HEK293 (cell line): ENCODE measurements around the gene ELOVL5.

ENCODE experiments used
- CTCF ChIA-PET: fragments of 350-600 bp; formaldehyde crosslinking; extraction: SDS; loops from one replicate; lab custom pipeline; 2021; ENCODE audit warnings: antibody characterized with exemption; lab: Yijun Ruan, JAX
- POLR2A ChIA-PET: fragments of 300-600 bp; formaldehyde crosslinking; extraction: SDS; loops from one replicate; lab custom pipeline; 2020; ENCODE audit warnings: antibody characterized with exemption, inconsistent platforms; lab: Yijun Ruan, JAX
- H3K27ac ChIP-seq: fragments of 200-500 bp; sonication (Bioruptor generic); 2 replicates; pipeline ENCODE4 v1.5.1; 2014; ENCODE audit warnings: low read depth, low read length, control low read depth, inconsistent platforms; ENCODE audit errors: extremely low read depth
- H3K36me3 ChIP-seq, 2 experiments: fragments of 200-500 bp in 1 of 2; sonication (Bioruptor generic) in 1 of 2; 1 replicate in 1 of 2; 2 replicates in 1 of 2; pipeline ENCODE4 v1.5.1; 2014 to 2017; ENCODE audit warnings: inconsistent platforms in 2 of 2, low read length in 2 of 2; ENCODE audit not compliant: control insufficient read depth in 2 of 2, insufficient read depth in 1 of 2
- H3K4me1 ChIP-seq: fragments of 200-500 bp; sonication (Bioruptor generic); 2 replicates; pipeline ENCODE4 v1.5.1; 2014; ENCODE audit warnings: mild to moderate bottlenecking, low read length, inconsistent platforms; ENCODE audit not compliant: control insufficient read depth, insufficient read depth
- H3K4me3 ChIP-seq: 2 replicates; pipeline ENCODE4 v1.5.1; 2011; ENCODE audit warnings: low read depth, mild to moderate bottlenecking, control low read depth, low read length, moderate library complexity
- H3K9me3 ChIP-seq: fragments of 200-500 bp; sonication (Bioruptor generic); 2 replicates; pipeline ENCODE4 v1.5.1; 2014; ENCODE audit warnings: low read depth, low read length, inconsistent platforms; ENCODE audit not compliant: control insufficient read depth, insufficient read depth
- BCL11A ChIP-seq: fragments of 450-650 bp; formaldehyde crosslinking; IDR thresholded peaks from 2 replicates; pipeline ENCODE4 v1.5.1; 2016; ENCODE audit warnings: low read depth, missing biosample characterization, missing genetic modification characterization
- SP3 ChIP-seq: fragments of 450-650 bp; formaldehyde crosslinking; IDR thresholded peaks from 2 replicates; pipeline ENCODE4 v1.5.1; 2016; ENCODE audit warnings: missing biosample characterization, missing genetic modification characterization
- SP7 ChIP-seq: fragments of 450-650 bp; formaldehyde crosslinking; IDR thresholded peaks from 2 replicates; pipeline ENCODE4 v1.5.1; 2016; ENCODE audit warnings: missing biosample characterization, missing genetic modification characterization
- WT1 ChIP-seq: fragments of 450-650 bp; formaldehyde crosslinking; IDR thresholded peaks from 2 replicates; pipeline ENCODE4 v1.5.1; 2016; ENCODE audit warnings: missing biosample characterization, missing genetic modification characterization
- ZBTB17 ChIP-seq: fragments of 450-650 bp; formaldehyde crosslinking; IDR thresholded peaks from 2 replicates; pipeline ENCODE4 v1.5.1; 2016; ENCODE audit warnings: missing biosample characterization, missing genetic modification characterization
- ZBTB21 ChIP-seq: fragments of 450-650 bp; formaldehyde crosslinking; IDR thresholded peaks from 2 replicates; pipeline ENCODE4 v1.5.1; 2017; ENCODE audit warnings: missing biosample characterization, missing genetic modification characterization
- ZBTB48 ChIP-seq: fragments of 450-650 bp; formaldehyde crosslinking; IDR thresholded peaks from 2 replicates; pipeline ENCODE4 v1.5.1; 2016; ENCODE audit warnings: missing biosample characterization, missing genetic modification characterization
- ZEB2 ChIP-seq: fragments of 450-650 bp; formaldehyde crosslinking; IDR thresholded peaks from 2 replicates; pipeline ENCODE4 v1.5.1; 2016; ENCODE audit warnings: missing biosample characterization, missing genetic modification characterization
- ZNF16 ChIP-seq: fragments of 450-650 bp; formaldehyde crosslinking; IDR thresholded peaks from 2 replicates; pipeline ENCODE4 v1.5.1; 2016; ENCODE audit warnings: low read depth, missing biosample characterization, missing genetic modification characterization
- ZNF19 ChIP-seq: fragments of 450-650 bp; formaldehyde crosslinking; IDR thresholded peaks from 2 replicates; pipeline ENCODE4; 2016; ENCODE audit warnings: missing biosample characterization, missing genetic modification characterization, low read depth
- ZNF2 ChIP-seq: fragments of 450-650 bp; formaldehyde crosslinking; IDR thresholded peaks from 2 replicates; pipeline ENCODE4 v1.5.1; 2016; ENCODE audit warnings: missing biosample characterization, missing genetic modification characterization
- ZNF302 ChIP-seq: fragments of 450-650 bp; formaldehyde crosslinking; IDR thresholded peaks from 2 replicates; pipeline ENCODE4 v1.5.1; 2016; ENCODE audit warnings: missing biosample characterization, missing genetic modification characterization, low read depth
- ZNF350 ChIP-seq: fragments of 450-650 bp; formaldehyde crosslinking; IDR thresholded peaks from 2 replicates; pipeline ENCODE4 v1.5.0; 2017; ENCODE audit warnings: missing biosample characterization, mild to moderate bottlenecking, missing genetic modification characterization
- ZNF394 ChIP-seq: fragments of 450-650 bp; formaldehyde crosslinking; IDR thresholded peaks from 2 replicates; pipeline ENCODE4 v1.5.1; 2016; ENCODE audit warnings: missing biosample characterization, missing genetic modification characterization, mild to moderate bottlenecking, moderate library complexity, borderline replicate concordance
- ZNF529 ChIP-seq: fragments of 450-650 bp; formaldehyde crosslinking; IDR thresholded peaks from 2 replicates; pipeline ENCODE4 v1.5.1; 2017; ENCODE audit warnings: missing genetic modification characterization, missing biosample characterization; ENCODE audit not compliant: insufficient replicate concordance
- ZNF585B ChIP-seq: fragments of 450-650 bp; formaldehyde crosslinking; IDR thresholded peaks from 2 replicates; pipeline ENCODE4 v1.5.1; 2016; ENCODE audit warnings: missing biosample characterization, missing genetic modification characterization
- ZNF600 ChIP-seq: fragments of 450-650 bp; formaldehyde crosslinking; IDR thresholded peaks from 2 replicates; pipeline ENCODE4 v1.5.1; 2016; ENCODE audit warnings: missing biosample characterization, missing genetic modification characterization
- TF ChIP-seq, protein P1 (sequence below): fragments of 450-650 bp; formaldehyde crosslinking; IDR thresholded peaks from 2 replicates; pipeline ENCODE4; 2016; ENCODE audit warnings: missing biosample characterization, missing genetic modification characterization
- TF ChIP-seq, protein P2 (sequence below): fragments of 450-650 bp; formaldehyde crosslinking; IDR thresholded peaks from 2 replicates; pipeline ENCODE4 v1.5.1; 2016; ENCODE audit warnings: missing biosample characterization, missing genetic modification characterization, borderline replicate concordance
- TF ChIP-seq, protein P3 (sequence below): fragments of 450-650 bp; formaldehyde crosslinking; IDR thresholded peaks from 2 replicates; pipeline ENCODE4 v1.5.1; 2017; ENCODE audit warnings: missing biosample characterization, missing genetic modification characterization
- TF ChIP-seq, protein P4 (sequence below): fragments of 450-650 bp; formaldehyde crosslinking; IDR thresholded peaks from 2 replicates; pipeline ENCODE4 v1.5.1; 2016; ENCODE audit warnings: missing biosample characterization, missing genetic modification characterization

The ELOVL5 gene

DNA sequence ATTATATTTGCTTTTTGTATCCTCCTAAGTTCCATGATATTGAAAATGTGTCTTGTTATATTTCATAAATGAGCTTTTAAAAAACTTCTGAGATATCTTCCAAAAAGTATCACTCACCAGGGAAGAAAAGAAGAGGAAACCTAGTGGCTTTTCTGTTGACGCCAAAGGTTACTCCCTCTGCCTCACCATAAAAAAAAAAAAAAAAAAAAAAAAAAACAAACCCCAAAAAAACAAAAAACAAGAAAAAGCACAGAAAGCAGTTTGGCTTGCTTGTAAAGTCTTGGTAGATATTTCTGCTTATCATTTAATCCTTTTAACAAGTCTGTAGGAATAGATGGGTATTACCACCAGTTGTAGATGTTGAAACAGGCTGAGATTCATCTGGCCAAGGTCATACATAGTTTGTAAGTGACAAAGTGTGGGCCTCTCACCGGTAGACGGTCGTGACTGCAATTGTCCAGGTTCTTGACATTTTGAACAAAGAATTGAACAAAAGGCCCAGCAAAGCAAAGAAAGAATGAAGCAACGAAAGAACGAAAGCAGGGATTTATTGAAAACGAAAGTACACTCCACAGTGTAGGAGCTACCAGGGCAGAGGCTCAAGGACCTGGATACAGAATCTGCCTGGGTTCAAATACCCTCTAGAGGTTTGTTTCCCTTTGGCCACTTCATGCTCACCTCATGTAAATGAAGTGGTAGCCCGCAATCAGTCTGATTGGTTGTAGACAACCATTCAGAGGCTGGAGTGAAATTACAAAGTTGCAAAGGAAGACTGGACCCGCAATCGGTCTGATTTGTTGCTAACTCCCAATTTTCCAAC, 11.6 kb upstream of the ELOVL5 start (continued):
- no peak for TF ChIP-seq BCL11A (tag by site-specific recombination)
- TF ChIP-seq ZNF302 (tag by site-specific recombination) = no peak
- TF ChIP-seq, protein P1, sequence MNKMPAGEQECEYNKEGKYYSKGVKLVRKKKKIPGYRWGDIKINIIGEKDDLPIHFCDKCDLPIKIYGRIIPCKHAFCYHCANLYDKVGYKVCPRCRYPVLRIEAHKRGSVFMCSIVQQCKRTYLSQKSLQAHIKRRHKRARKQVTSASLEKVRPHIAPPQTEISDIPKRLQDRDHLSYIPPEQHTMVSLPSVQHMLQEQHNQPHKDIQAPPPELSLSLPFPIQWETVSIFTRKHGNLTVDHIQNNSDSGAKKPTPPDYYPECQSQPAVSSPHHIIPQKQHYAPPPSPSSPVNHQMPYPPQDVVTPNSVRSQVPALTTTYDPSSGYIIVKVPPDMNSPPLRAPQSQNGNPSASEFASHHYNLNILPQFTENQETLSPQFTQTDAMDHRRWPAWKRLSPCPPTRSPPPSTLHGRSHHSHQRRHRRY (tag by site-specific recombination) = no peak
- no peak for TF ChIP-seq ZNF19 (tag by site-specific recombination)
- TF ChIP-seq ZNF585B (tag by site-specific recombination) = no peak
- TF ChIP-seq, protein P2, sequence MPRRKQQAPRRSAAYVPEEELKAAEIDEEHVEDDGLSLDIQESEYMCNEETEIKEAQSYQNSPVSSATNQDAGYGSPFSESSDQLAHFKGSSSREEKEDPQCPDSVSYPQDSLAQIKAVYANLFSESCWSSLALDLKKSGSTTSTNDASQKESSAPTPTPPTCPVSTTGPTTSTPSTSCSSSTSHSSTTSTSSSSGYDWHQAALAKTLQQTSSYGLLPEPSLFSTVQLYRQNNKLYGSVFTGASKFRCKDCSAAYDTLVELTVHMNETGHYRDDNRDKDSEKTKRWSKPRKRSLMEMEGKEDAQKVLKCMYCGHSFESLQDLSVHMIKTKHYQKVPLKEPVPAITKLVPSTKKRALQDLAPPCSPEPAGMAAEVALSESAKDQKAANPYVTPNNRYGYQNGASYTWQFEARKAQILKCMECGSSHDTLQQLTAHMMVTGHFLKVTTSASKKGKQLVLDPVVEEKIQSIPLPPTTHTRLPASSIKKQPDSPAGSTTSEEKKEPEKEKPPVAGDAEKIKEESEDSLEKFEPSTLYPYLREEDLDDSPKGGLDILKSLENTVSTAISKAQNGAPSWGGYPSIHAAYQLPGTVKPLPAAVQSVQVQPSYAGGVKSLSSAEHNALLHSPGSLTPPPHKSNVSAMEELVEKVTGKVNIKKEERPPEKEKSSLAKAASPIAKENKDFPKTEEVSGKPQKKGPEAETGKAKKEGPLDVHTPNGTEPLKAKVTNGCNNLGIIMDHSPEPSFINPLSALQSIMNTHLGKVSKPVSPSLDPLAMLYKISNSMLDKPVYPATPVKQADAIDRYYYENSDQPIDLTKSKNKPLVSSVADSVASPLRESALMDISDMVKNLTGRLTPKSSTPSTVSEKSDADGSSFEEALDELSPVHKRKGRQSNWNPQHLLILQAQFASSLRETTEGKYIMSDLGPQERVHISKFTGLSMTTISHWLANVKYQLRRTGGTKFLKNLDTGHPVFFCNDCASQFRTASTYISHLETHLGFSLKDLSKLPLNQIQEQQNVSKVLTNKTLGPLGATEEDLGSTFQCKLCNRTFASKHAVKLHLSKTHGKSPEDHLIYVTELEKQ (tag by site-specific recombination) = no peak
- no peak for TF ChIP-seq ZNF2 (tag by site-specific recombination)

DNA sequence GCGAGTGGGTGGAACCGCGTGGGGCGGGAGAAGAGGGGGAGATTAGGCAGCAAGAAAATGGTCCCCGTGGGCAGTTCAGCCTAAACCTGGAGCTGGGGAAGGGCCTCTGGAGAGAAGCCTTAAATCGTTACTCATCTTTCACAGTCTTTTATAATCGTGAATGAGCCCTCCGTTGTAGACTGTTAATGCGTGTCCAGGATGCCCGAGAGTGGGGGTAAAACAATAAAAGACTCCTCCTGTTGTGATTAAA, 11.0 kb upstream of the ELOVL5 start:
- Histone ChIP-seq H3K36me3 (no peaks in the 10 kb centered on the region), H3K27ac (peak overlapping the region; percentile 92), H3K4me3 (peak overlapping the region; percentile 58), H3K4me1 (peaks cover 23% of the 10 kb centered on the region), H3K9me3 (no peaks in the 10 kb centered on the region)
- ChIA-PET POLR2A (interaction anchor here (0.6 to 1.6 kb wide), 11 partner anchors 10 to 435 kb away, joined by 3 to 30 read pairs (median 5); partner anchors contain the start of genes ELOVL5 and LRRC1), CTCF (interaction anchor here (0.7 to 1.0 kb wide), 2 partner anchors 157 to 187 kb away, joined by 3 to 4 read pairs; no protein-coding TSS in a partner anchor)
- 0 out of 2 replicates have a peak, but pooled peaks have one; percentile 8 for TF ChIP-seq ZNF600 (tag by site-specific recombination)
- peak; percentile 49; the same call in 1 of the 2 replicates for TF ChIP-seq ZEB2 (tag by site-specific recombination)
- peak; percentile 76 for TF ChIP-seq ZBTB17 (tag by site-specific recombination)
- no peak for TF ChIP-seq ZNF529
- TF ChIP-seq, protein P3, sequence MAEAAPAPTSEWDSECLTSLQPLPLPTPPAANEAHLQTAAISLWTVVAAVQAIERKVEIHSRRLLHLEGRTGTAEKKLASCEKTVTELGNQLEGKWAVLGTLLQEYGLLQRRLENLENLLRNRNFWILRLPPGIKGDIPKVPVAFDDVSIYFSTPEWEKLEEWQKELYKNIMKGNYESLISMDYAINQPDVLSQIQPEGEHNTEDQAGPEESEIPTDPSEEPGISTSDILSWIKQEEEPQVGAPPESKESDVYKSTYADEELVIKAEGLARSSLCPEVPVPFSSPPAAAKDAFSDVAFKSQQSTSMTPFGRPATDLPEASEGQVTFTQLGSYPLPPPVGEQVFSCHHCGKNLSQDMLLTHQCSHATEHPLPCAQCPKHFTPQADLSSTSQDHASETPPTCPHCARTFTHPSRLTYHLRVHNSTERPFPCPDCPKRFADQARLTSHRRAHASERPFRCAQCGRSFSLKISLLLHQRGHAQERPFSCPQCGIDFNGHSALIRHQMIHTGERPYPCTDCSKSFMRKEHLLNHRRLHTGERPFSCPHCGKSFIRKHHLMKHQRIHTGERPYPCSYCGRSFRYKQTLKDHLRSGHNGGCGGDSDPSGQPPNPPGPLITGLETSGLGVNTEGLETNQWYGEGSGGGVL (tag by site-specific recombination) = peak; percentile 31; the same call in 1 of the 2 replicates
- peak; percentile 5; the same call in 1 of the 2 replicates for TF ChIP-seq SP7 (tag by site-specific recombination)
- 0 out of 2 replicates have a peak, but pooled peaks have one; percentile 29 for TF ChIP-seq ZNF2 (tag by site-specific recombination)
- peak; percentile 9; the same call in 1 of the 2 replicates for TF ChIP-seq ZNF394
- peak; percentile 18; the same call in 1 of the 2 replicates for TF ChIP-seq SP3 (tag by site-specific recombination)
- 0 out of 2 replicates have a peak, but pooled peaks have one; percentile 6 for TF ChIP-seq WT1 (tag by site-specific recombination)
- TF ChIP-seq, protein P4, sequence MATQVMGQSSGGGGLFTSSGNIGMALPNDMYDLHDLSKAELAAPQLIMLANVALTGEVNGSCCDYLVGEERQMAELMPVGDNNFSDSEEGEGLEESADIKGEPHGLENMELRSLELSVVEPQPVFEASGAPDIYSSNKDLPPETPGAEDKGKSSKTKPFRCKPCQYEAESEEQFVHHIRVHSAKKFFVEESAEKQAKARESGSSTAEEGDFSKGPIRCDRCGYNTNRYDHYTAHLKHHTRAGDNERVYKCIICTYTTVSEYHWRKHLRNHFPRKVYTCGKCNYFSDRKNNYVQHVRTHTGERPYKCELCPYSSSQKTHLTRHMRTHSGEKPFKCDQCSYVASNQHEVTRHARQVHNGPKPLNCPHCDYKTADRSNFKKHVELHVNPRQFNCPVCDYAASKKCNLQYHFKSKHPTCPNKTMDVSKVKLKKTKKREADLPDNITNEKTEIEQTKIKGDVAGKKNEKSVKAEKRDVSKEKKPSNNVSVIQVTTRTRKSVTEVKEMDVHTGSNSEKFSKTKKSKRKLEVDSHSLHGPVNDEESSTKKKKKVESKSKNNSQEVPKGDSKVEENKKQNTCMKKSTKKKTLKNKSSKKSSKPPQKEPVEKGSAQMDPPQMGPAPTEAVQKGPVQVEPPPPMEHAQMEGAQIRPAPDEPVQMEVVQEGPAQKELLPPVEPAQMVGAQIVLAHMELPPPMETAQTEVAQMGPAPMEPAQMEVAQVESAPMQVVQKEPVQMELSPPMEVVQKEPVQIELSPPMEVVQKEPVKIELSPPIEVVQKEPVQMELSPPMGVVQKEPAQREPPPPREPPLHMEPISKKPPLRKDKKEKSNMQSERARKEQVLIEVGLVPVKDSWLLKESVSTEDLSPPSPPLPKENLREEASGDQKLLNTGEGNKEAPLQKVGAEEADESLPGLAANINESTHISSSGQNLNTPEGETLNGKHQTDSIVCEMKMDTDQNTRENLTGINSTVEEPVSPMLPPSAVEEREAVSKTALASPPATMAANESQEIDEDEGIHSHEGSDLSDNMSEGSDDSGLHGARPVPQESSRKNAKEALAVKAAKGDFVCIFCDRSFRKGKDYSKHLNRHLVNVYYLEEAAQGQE (tag by site-specific recombination) = 0 out of 2 replicates have a peak, but pooled peaks have one; percentile 22
- no peak for TF ChIP-seq ZNF350
- no peak; the same call in 1 of the 2 replicates for TF ChIP-seq ZBTB48 (tag by site-specific recombination)
- TF ChIP-seq ZNF16 = no peak
- no peak for TF ChIP-seq ZBTB21 (tag by site-specific recombination)
